Fibroblast of the conjunctiva (primary cell): ENCODE data around the gene EIF3L.
"Not testable (repeated sequence)": the region's sequence is repeated elsewhere in the genome, so short reads cannot be mapped to it uniquely, and the experiment has no call there.

Experiments used
- DNase-seq: peaks from one replicate; pipeline ENCODE4 v3.0.0-alpha.2; 2010; ENCODE audit warnings: low read depth

Gene EIF3L

GRCh38 chr22:37849089-37849751 is at the start of gene EIF3L:
Gene EIF3L (plus strand): TSS chr22:37849419. CDS start chr22:37849450, 31 bp downstream.
- peak; percentile 64 for DNase-seq

GRCh38 chr22:37799979-37800378 is 49.2 kb upstream of the EIF3L start:
- not testable (repeated sequence) for DNase-seq

DNA sequence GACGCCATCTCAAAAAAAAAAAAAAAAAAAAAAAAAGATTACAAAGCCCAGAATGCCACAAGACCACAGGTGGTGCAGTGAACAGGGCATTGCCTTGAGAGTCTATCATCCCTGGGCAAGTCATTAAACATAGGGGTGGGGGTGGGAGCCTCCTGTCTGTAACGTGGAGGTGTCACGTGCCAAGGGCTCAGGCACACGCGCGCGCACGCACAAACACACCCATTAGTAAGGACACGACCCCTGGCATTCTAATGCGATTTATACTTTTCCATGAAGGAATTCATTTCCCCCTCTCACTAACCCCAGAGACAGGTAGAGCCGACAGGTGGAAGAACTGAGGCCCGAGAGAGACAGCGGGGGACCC is 47.3 kb upstream of the EIF3L start:
- no peak for DNase-seq

GRCh38 chr22:37802310-37803194 is 46.7 kb upstream of the EIF3L start:
- DNase-seq: no peak

DNA sequence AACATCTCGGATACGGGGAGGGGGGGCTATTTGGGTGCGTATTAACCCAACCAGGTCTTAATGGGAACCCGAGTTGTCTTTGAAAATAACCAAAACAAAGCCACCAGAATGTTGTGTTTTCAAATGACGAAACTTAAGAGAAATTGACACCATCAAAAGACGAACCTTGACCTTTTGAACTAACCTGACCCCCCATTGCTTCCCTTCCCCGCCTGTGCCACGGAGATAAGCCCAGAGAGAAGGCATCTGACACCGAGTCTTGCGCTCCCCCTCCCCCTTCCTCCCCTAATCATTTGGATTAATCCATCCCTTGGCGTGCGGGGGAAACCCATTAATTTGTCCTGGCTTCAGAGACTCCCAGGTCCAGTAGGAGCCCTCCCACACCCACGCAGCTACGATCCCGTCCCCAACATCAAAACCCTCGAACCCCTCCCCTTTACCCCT is 46.0 kb upstream of the EIF3L start:
- DNase-seq: no peak

DNA sequence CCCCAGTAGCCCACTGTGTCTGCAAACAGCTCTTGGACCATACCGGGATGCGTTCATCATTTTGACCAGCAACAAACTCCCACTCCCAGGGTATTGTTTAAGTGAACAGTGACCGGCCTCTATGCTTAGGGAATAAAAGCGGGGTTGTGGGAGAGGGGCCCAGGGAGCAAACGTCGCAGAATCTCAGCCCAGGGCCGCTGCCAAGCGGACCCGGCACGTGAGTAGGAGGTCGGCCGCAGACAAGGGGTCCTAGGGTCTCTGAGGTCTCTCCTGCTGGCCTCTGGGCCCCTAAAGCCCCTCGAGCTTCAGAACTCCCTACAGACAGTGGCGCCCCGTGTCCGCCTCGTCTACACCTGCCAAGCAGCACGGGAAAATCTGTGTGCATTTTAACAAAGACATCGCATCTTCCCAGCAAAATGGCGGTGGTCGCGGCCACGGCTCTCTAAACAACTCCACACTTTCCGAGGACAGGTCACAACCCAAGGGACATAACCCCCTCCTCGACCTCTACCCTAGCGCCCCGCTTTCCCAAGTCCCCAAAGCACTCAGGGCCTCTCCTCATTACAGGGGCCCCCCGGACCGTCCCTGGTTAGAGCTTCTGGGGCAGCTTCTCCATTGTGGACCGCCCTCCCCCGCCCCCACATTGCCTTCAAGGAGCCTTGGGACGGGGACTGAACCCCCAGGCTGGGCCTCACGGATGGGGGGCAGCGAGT is 45.4 kb upstream of the EIF3L start:
- no peak for DNase-seq

DNA sequence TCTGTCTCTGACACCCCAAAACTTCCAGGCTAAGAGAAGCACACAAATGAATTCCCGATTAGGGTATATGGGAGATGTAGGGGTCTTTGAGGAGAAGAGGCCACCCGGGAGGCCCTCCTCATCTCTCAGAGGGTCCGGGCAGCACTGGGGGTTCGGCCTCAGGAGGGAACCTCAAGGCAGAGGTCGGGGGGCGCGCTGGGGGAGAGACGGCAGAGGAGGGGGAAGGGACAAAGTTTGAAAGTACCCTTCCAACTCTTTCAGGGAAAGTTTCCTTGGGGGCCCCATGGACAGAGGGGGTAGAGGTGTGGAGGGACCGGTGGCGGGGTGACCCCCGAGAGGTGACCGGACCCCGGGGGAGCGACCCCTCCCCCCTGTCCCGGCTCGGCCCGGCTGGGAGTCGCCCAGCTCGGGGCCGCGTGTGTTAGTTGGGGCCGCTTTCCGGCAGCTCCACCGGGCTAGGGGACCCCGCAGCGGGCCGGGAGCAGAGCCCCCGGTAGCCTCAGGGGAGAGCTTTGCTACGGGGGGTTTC is 44.8 kb upstream of the EIF3L start:
- DNase-seq: no peak

- DNase-seq: peak; percentile 63
These were observed 44.1 kb upstream of the EIF3L start for GRCh38 chr22:37804881-37805809.

GRCh38 chr22:37805810-37806277 is 43.4 kb upstream of the EIF3L start:
- no peak for DNase-seq

DNA sequence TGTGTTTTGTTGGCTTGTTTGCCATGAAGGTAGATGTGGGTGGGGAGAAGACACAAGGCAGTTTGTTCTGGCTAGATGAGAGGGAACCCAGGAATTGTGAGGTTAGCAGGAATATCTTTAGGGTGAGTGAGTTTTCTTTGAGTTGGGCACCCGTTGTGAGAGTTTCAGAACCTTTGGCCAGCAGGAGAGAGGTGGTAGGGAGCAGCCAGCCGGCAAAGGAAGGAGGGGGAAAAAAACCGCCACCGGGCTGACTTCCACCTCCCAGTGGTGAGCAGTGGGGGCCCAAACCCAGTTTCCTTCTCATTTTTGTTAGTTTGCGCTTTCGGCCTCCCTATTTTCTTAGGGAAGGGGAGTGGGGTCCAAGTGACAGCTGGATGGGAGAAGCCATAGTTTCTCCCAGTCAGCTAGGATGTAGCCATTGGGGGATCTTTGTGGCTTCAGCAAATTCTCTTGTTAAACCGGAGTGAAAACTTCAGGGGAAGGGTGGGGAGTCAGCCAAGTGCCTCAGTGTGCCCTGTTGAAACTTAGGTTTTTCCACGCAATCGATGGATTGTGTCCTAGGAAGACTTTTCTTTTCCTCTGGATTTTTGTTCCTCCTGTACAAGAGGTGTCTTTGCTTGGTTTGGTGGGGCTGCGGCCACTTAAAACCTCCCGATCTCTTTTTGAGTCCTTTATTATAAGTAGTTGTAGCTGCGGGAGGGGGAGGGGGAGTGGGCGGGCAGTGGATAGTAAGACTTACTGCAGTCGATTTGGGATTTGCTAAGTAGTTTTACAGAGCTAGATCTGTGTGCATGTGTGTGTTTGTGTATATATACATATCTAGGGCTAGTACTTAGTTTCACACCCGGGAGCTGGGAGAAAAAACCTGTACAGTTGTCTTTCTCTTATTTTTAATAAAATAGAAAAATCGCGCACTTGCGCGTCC is 42.5 kb upstream of the EIF3L start:
- DNase-seq: no peak

GRCh38 chr22:37807410-37808293 is 41.6 kb upstream of the EIF3L start, which contains the start of gene GCAT:
Gene GCAT (plus strand): TSS chr22:37807934. CDS start chr22:37807968, 34 bp downstream.
- peak; percentile 93 for DNase-seq

DNA sequence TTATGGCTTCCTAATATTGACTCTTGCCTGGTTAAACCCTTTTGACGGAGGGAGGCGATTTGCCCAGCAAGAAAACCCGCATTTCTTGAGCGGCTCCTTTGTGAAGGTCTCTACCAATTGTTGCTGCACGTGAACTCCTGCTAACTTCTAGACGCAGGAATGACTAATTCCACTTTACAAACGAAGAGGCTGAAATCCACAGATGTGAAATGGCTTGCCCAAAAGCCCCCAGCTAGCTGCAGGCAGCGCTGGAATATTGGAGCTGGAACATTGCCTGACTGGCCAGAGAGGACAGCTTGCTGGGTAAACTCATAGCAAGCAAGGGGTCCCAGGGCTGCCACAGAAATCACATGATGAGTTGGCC is 40.9 kb upstream of the EIF3L start:
- DNase-seq: no peak

DNA sequence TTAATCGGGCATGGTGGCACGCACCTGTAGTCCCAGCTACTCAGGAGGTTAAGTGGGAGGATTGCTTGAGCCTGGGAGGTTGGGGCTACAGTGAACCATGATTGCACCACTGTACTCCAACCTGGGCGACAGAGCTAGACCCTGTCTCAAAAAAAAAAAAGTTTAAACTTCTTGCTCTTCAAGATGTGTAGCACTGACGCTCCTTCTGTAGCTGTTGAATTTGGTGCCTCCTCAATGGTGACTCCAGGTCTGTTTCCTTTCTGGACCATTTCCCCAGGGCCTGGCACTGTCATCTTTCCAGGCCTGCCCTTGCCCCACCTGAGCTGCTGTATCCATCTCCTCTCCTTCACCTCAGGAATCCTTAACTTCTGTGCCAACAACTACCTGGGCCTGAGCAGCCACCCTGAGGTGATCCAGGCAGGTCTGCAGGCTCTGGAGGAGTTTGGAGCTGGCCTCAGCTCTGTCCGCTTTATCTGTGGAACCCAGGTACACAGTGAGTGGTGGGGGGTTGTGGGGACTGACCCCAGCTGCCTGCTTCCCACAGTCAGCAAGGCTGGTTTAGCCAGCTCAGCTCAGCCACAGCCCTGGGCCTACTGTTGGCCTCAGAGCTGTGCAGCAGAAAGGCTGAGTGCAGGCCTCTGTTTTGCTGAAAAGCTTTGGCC is 39.4 kb upstream of the EIF3L start:
- no peak for DNase-seq

GRCh38 chr22:37811867-37812266 is 37.4 kb upstream of the EIF3L start:
- no peak for DNase-seq

DNA sequence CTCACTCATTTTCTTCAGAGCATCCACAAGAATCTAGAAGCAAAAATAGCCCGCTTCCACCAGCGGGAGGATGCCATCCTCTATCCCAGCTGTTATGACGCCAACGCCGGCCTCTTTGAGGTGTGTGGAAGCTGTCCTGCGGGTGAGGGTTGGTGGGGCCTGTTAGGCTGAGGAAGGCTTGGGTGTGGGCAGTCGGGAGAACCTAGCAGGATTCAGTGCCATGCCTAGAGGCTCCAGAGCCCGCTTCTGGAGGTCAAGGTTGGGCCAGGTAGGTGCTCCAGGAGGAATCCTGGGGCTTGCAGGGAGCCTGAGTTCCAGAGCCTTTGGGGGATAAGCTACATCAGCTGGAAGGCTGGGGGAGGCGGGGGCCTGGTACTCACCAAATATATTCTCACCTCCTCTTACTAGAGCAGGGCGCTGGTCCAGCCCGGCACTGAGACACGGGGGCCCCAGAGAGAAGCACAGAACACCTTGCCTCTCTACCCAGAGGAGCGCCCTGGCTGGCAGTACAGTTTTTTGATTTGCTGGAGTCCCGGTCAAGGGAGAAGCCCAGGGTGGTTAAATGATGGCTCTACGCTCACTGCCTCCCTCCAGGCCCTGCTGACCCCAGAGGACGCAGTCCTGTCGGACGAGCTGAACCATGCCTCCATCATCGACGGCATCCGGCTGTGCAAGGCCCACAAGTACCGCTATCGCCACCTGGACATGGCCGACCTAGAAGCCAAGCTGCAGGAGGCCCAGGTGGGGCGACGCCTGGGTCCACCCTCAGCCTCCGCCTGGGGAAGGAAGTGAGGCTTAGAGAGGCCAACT is 36.1 kb upstream of the EIF3L start:
- DNase-seq: no peak

GRCh38 chr22:37815593-37815992 is 33.6 kb upstream of the EIF3L start:
- no peak for DNase-seq

DNA sequence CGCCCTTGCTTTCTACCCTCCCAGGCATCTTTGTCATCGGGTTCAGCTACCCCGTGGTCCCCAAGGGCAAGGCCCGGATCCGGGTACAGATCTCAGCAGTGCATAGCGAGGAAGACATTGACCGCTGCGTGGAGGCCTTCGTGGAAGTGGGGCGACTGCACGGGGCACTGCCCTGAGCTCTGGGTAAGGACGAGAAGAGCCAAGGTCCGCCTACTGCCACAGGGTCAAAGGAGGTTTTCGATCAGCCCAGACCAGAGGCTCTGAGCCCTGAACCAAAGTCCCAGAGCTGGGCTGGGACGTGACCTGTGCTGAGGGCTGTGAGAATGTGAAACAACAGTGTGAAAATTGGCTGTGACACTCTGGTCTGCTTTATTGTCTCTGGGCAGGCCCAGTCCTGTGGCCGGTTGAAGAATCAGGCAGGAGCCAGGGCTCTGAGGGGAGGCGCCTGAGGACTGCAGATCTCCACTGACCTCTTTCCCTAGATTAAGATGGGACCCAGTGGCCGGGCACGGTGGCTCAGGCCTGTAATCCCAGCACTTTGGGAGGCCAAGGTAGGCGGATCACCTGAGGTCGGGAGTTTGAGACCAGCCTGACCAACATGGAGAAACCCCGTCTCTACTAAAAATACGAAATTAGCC is 32.6 kb upstream of the EIF3L start:
- DNase-seq: no peak
